AG04450 (cell line): Measurements from ENCODE around the gene IQGAP3. TPM values are rescaled to one million over a fixed set of nuclear protein-coding genes. Genes with fewer than 3 reads are reported as not detected.

Experiments
- CTCF ChIA-PET: fragments of 300-600, 350-600 bp; formaldehyde crosslinking; extraction: SDS; loops from one replicate; lab custom pipeline; 2022; ENCODE audit warnings: antibody characterized with exemption, inconsistent platforms; lab: Charles Lee
- POLR2A ChIA-PET: fragments of 350-600 bp; formaldehyde crosslinking; extraction: SDS; loops from one replicate; lab custom pipeline; 2021; ENCODE audit warnings: antibody characterized with exemption, inconsistent platforms; lab: Yijun Ruan, JAX
- DNase-seq: peaks from one replicate; pipeline ENCODE4 v3.0.0-alpha.2; 2011; ENCODE audit warnings: low read depth, low spot score
- H3K27ac ChIP-seq: one replicate; pipeline ENCODE4 v1.5.1; 2012; ENCODE audit warnings: low read depth, low read length, control low read depth
- H3K27me3 ChIP-seq: one replicate; pipeline ENCODE4 v1.6.0; 2012; ENCODE audit warnings: low read length; ENCODE audit not compliant: control insufficient read depth, insufficient read depth
- H3K4me3 ChIP-seq: 2 replicates; pipeline ENCODE4 v1.5.1; 2011; ENCODE audit warnings: mild to moderate bottlenecking, low read depth, low read length, control low read depth
- H3K9me3 ChIP-seq: 2 replicates; pipeline ENCODE4 v1.5.1; 2012; ENCODE audit warnings: low read length; ENCODE audit not compliant: control insufficient read depth, insufficient read depth
- polyA plus RNA-seq: library from polyadenylated mRNA; depleted of rRNA; stranded (reverse); fragments of >200 nt; gene quantifications from 2 replicates; pipeline ENCODE4 v1.2.3, GENCODE V29; 2011
- TF ChIP-seq, protein P1 (sequence below): IDR thresholded peaks from 2 replicates; pipeline ENCODE4 v1.5.1; 2011; ENCODE audit warnings: low read depth, low read length, control low read depth, inconsistent platforms

IQGAP3 gene
- polyA plus RNA-seq, 1 experiment = 6.3 TPM

DNA sequence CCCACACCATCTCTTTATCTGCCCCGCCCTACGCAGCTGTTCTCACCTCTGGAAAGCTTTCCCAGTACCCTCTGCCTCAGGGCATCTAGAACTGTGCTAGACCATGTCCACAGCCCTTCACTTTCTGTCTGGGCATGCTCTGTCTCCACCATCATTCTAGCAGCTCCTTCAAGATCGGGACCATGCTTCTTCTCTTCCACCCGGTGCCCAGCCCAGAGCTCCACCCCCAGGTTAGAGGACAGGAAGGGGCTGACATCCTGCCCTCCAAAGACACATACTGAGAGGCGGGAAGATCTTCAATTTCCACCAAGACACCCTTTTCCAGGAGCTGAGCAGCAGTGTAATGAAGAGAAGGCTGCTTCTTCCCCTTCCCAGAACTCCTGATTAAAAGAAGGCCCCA, 44.1 kb downstream of the IQGAP3 start:
- CTCF ChIA-PET = no interaction called here
- Histone ChIP-seq H3K4me3 (no peak overlapping the region), H3K27me3 (no peaks in the 10 kb centered on the region), H3K27ac (no peak overlapping the region), H3K9me3 (no peaks in the 10 kb centered on the region)
- TF ChIP-seq, protein P1, sequence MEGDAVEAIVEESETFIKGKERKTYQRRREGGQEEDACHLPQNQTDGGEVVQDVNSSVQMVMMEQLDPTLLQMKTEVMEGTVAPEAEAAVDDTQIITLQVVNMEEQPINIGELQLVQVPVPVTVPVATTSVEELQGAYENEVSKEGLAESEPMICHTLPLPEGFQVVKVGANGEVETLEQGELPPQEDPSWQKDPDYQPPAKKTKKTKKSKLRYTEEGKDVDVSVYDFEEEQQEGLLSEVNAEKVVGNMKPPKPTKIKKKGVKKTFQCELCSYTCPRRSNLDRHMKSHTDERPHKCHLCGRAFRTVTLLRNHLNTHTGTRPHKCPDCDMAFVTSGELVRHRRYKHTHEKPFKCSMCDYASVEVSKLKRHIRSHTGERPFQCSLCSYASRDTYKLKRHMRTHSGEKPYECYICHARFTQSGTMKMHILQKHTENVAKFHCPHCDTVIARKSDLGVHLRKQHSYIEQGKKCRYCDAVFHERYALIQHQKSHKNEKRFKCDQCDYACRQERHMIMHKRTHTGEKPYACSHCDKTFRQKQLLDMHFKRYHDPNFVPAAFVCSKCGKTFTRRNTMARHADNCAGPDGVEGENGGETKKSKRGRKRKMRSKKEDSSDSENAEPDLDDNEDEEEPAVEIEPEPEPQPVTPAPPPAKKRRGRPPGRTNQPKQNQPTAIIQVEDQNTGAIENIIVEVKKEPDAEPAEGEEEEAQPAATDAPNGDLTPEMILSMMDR = no peak
- no peak for DNase-seq
- POLR2A ChIA-PET = interaction anchor here (0.9 kb wide), 1 partner anchor 23 kb away, joined by 3 read pairs; no protein-coding TSS in a partner anchor

DNA sequence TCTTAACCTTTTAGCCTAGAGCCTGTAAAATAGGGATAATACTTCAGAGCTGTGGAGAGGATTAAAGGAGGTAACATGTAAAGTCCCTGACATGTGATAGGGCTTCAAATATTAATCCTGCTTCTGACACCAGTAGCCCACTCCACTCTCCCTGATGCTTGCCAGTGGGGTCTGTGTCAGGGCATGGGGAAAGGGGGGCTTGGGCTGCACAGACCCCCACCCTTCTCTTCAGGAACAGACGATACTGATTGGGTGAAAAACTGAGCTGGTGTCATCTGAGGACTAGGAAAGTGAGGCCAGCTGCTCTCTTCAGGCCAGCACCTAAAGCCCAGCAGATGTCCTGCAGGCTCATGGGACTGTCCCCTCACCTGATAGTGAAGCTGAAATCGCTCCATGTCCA, 44.8 kb downstream of the IQGAP3 start:
- no peak for DNase-seq
- POLR2A ChIA-PET = interaction anchor here (0.9 kb wide), 1 partner anchor 23 kb away, joined by 3 read pairs; no protein-coding TSS in a partner anchor
- H3K4me3 ChIP-seq = no peak overlapping the region
- no peaks in the 10 kb centered on the region for H3K27me3 ChIP-seq
- CTCF ChIA-PET = no interaction called here
- TF ChIP-seq, protein P1 = no peak
- H3K27ac ChIP-seq = no peak overlapping the region
- H3K9me3 ChIP-seq = no peaks in the 10 kb centered on the region

DNA sequence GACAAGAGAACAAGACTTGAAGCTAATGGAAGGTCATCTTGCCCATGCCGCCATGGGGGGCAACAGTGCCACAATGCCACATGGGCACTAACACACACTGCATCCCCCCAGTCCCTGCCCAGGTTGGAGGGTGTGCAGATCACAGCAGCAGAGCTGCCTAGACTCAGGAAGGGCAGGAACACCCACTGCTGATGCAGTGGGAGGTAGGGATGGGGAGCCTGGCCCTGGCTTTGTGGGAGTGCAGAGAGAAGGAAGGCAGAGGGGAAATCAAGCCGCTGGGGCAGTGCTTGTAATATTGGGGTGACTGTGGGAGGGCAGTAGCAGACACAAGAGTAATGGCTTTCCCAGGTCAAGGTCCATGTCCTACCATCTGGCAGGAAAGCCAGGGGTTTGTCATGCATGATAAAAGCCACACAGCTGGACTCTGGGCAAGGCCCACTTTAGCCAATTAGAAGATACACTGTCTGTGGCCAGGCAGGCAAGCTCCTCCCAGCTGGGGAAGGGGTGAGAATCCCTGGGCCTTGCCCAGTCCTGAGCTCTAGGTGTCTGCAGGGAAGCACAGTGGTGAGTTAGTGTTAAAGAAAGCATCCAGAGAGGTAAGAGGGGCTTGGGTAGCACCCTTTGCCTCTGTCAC, 46.4 kb downstream of the IQGAP3 start:
- no peak overlapping the region for H3K4me3 ChIP-seq
- no peak for DNase-seq
- no peaks in the 10 kb centered on the region for H3K27me3 ChIP-seq
- CTCF ChIA-PET = interaction anchor here (0.9 to 1.2 kb wide), 2 partner anchors 45 to 81 kb away, joined by 4 read pairs; no protein-coding TSS in a partner anchor
- no peak overlapping the region for H3K27ac ChIP-seq
- H3K9me3 ChIP-seq = no peaks in the 10 kb centered on the region
- TF ChIP-seq, protein P1 = no peak
- POLR2A ChIA-PET = interaction anchor here (0.8 kb wide), 1 partner anchor 25 kb away, joined by 3 read pairs; the partner anchor contains the start of gene MEF2D

DNA sequence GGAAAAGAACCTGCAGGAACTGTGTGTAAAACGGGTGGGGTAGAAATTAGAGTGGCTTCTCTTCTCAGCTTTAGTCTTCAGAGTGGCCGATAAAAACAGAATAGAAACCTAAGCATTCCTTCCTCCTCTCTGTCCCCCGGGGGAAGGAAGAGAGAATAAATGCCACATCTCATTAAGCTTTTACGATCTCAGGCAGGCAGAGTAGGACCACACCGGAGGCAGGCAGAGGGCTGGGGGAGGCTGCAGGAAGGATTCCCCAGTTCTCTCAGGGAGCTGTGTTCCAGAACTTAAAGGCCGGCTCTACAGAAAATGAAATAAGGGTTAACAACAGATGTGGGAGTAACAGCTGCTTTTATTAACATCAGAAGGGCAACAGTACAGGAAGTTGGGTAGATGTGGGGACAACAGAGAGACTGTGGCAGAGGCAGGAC, 47.3 kb downstream of the IQGAP3 start:
- H3K27me3 ChIP-seq = no peaks in the 10 kb centered on the region
- H3K4me3 ChIP-seq = no peak overlapping the region
- DNase-seq = no peak
- H3K27ac ChIP-seq = no peak overlapping the region
- no peaks in the 10 kb centered on the region for H3K9me3 ChIP-seq
- TF ChIP-seq, protein P1 = no peak
- POLR2A ChIA-PET = interaction anchor here (0.8 kb wide), 1 partner anchor 24 kb away, joined by 3 read pairs; the partner anchor contains the start of gene MEF2D
- CTCF ChIA-PET = interaction anchor here (0.6 to 1.2 kb wide), 3 partner anchors 45 to 301 kb away, joined by 3 to 4 read pairs (median 4); no protein-coding TSS in a partner anchor

DNA sequence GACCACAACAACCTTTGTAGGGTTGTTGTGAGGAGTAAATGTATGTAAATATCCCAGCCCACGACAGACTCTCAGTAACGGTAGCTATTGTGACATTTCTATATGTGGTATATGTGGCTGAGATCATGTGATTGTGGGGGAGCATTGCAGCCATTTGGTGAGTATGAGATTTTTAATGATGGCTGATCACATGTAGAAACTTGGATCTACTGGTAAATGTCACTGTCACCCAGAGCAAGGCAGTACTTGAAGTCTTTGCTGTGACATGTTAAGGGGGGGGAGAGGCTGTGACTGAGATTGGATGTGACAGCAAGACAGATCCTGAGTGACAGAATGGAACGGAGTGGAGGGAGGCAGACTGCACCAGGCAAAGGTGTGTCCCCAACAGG, 47.9 kb downstream of the IQGAP3 start:
- no peak overlapping the region for H3K27ac ChIP-seq
- ChIA-PET CTCF (interaction anchor here (0.6 kb wide), 1 partner anchor 301 kb away, joined by 3 read pairs; no protein-coding TSS in a partner anchor), POLR2A (no interaction called here)
- no peaks in the 10 kb centered on the region for H3K9me3 ChIP-seq
- no peak for DNase-seq
- no peak overlapping the region for H3K4me3 ChIP-seq
- H3K27me3 ChIP-seq = no peaks in the 10 kb centered on the region
- TF ChIP-seq, protein P1 = no peak
